HPDE6-E6E7 (cell line): Measurements from ENCODE around the gene LYRM7.
"Not testable (repeated sequence)": the region's sequence is repeated elsewhere in the genome, so short reads cannot be mapped to it uniquely, and the experiment has no call there.

Experiments used
- DNase-seq: peaks from one replicate; pipeline ENCODE4 v3.0.0; 2011; ENCODE audit warnings: missing footprints; ENCODE audit errors: extremely low spot score

The LYRM7 gene

GRCh38 chr5:131180407-131180806 is 9.7 kb downstream of the LYRM7 start:
- DNase-seq: no peak

GRCh38 chr5:131182839-131183238 is 12.1 kb downstream of the LYRM7 start:
- no peak for DNase-seq

- DNase-seq: no peak
Observed at GRCh38 chr5:131185523-131186104, 14.9 kb downstream of the LYRM7 start.

- no peak for DNase-seq
Observed at GRCh38 chr5:131186561-131187256, 16.0 kb downstream of the LYRM7 start.

- DNase-seq: no peak
Observed at GRCh38 chr5:131193106-131193505, 22.4 kb downstream of the LYRM7 start.

GRCh38 chr5:131193897-131194296 is 23.2 kb downstream of the LYRM7 start:
- DNase-seq: not testable (repeated sequence)

- no peak for DNase-seq
Observed at GRCh38 chr5:131194725-131195124, 24.0 kb downstream of the LYRM7 start.

GRCh38 chr5:131195696-131196095 is 25.0 kb downstream of the LYRM7 start:
- no peak for DNase-seq

- DNase-seq: no peak
Observed at GRCh38 chr5:131196331-131196730, 25.6 kb downstream of the LYRM7 start.

GRCh38 chr5:131198625-131199024 is 27.9 kb downstream of the LYRM7 start:
- DNase-seq: no peak

GRCh38 chr5:131200560-131200959 is 29.8 kb downstream of the LYRM7 start:
- no peak for DNase-seq

- no peak for DNase-seq
Observed at GRCh38 chr5:131204964-131205363, 34.2 kb downstream of the LYRM7 start.

- no peak for DNase-seq
Observed at GRCh38 chr5:131206061-131206460, 35.3 kb downstream of the LYRM7 start.

GRCh38 chr5:131206772-131207171 is 36.0 kb downstream of the LYRM7 start:
- DNase-seq: no peak

- no peak for DNase-seq
Observed at GRCh38 chr5:131209175-131209505, 38.4 kb downstream of the LYRM7 start.

GRCh38 chr5:131209506-131210150 is 38.9 kb downstream of the LYRM7 start:
- DNase-seq: no peak

- no peak for DNase-seq
Observed at GRCh38 chr5:131210151-131210510, 39.4 kb downstream of the LYRM7 start.

GRCh38 chr5:131211669-131212068 is 40.9 kb downstream of the LYRM7 start:
- no peak for DNase-seq

GRCh38 chr5:131212471-131213021 is 41.8 kb downstream of the LYRM7 start:
- no peak for DNase-seq

- DNase-seq: no peak
Observed at GRCh38 chr5:131214609-131215227, 44.0 kb downstream of the LYRM7 start.

GRCh38 chr5:131217791-131218190 is 47.0 kb downstream of the LYRM7 start:
- DNase-seq: no peak

GRCh38 chr5:131218392-131218791 is 47.6 kb downstream of the LYRM7 start:
- no peak for DNase-seq

- DNase-seq: no peak
Observed at GRCh38 chr5:131220566-131220965, 49.8 kb downstream of the LYRM7 start.
